GM12874 (cell line): ENCODE measurements around the gene PLEKHO2.

ENCODE experiments used
- TF ChIP-seq, protein P1 (sequence below): IDR thresholded peaks from 2 replicates; pipeline ENCODE4 v1.5.1; 2011; ENCODE audit warnings: low read depth, mild to moderate bottlenecking, control low read depth, low read length, moderate library complexity; ENCODE audit not compliant: insufficient read depth

Gene PLEKHO2

DNA sequence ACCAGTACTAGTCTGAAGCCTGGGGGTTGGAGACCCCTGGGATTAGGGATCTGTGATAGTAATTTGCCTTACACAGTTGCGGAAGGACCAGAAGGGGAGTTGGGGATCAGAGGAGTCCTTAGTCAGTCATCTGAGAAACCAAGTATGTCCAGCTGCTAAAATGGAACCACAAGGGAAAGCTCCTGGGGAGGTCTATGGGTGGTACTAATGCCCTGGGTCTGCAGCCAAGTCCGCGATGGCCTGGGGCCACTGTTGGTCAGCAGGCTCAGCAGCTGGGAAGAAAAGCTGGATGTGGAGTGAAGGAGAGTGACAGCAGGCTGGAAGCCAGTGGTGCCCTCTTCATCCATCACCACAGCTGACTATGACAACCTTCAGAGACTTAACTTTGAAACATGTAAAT is 67.8 kb downstream of the PLEKHO2 start:
- TF ChIP-seq, protein P1, sequence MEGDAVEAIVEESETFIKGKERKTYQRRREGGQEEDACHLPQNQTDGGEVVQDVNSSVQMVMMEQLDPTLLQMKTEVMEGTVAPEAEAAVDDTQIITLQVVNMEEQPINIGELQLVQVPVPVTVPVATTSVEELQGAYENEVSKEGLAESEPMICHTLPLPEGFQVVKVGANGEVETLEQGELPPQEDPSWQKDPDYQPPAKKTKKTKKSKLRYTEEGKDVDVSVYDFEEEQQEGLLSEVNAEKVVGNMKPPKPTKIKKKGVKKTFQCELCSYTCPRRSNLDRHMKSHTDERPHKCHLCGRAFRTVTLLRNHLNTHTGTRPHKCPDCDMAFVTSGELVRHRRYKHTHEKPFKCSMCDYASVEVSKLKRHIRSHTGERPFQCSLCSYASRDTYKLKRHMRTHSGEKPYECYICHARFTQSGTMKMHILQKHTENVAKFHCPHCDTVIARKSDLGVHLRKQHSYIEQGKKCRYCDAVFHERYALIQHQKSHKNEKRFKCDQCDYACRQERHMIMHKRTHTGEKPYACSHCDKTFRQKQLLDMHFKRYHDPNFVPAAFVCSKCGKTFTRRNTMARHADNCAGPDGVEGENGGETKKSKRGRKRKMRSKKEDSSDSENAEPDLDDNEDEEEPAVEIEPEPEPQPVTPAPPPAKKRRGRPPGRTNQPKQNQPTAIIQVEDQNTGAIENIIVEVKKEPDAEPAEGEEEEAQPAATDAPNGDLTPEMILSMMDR: no peak

DNA sequence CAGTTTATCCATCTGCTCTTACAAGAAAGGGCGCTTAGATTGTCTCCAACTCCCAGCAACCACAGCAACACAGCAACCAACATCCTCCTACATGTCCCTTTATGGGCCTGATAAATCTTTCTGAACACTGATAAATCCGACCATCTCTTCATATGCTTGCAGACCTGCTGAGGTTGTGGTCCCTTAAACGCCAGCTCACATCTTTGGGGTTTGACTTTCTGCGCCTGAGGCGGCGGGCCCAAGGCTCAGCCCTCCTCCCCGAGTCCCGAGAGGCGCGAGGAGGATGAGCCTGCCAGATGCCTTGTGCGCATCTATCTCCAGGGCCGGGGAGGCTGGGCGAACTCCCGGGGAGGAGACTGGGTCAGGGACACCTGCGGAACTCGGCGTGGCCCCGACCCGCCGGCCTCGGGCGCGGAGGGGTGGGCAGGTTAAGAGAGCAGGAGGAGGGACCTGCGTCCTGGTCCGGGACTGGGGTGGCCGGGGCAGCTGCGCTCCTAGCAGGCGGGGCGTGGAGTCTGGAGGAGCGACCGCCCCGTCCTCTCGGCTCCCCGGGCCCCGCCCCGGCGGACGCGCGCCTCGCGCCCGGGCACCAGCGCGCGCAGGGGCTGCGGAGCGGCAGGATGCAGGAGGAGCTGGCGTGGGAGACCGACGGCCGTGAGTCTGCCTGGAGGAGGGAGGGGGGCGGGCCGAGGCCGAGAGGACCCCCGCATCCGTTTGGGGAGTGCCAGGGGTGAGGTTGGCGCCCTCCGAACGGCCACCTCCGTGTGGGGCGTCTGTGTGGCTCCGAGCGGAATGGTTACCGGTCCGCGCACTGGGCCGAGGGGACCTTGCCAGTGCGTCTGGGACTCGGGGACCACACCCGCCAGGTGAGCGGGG is 69.8 kb downstream of the PLEKHO2 start, which contains the start of gene ANKDD1A:
Gene ANKDD1A (plus strand): TSS at position 592 of the 876 bp plus-strand sequence. CDS start 29 bp downstream, at position 621.
- TF ChIP-seq, protein P1: no peak

DNA sequence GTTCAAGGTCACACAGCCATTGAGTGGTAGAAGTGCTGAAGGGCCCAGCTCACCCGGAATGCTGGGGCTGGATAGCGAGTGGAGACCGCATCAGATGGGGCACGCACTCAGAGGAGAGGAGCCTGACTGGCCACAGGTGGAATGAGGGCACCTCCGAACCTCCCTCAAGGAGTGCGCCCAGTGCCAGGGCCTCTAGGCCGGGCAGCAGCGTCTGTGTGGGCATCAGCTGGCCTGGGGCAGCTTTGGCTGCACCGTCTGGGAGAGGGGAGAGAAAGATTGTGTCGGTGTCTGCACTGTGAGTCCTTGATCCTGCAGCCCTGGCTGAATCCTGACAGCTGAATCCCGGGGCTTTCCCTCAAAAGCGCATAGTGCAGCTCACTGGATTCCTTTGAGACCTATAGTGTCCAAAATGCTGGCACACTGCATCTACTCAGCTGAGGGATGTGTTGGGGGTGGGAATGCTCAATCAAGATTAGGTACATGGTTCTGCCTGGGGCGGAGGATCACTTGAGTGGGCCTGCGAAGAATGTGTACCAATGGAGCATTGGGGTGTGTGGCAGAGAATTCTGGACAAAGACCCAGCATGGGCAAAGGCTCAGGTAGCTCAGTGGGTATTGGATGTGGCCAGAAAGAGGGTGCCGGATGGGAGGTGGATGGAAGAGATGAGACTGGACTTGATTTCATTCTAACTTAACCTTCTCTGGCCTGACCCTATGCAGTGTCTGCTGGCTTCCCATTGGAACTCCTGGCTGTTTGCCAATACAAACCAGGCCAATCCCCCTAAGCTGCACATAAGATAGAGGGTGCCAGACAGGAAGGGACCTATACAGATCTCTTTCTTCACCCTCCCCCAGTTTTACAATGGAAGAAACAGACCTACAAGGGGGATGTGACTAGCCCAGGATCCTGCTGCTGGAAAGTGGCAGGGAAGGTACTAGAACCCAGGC is 70.9 kb downstream of the PLEKHO2 start:
- TF ChIP-seq, protein P1: no peak

DNA sequence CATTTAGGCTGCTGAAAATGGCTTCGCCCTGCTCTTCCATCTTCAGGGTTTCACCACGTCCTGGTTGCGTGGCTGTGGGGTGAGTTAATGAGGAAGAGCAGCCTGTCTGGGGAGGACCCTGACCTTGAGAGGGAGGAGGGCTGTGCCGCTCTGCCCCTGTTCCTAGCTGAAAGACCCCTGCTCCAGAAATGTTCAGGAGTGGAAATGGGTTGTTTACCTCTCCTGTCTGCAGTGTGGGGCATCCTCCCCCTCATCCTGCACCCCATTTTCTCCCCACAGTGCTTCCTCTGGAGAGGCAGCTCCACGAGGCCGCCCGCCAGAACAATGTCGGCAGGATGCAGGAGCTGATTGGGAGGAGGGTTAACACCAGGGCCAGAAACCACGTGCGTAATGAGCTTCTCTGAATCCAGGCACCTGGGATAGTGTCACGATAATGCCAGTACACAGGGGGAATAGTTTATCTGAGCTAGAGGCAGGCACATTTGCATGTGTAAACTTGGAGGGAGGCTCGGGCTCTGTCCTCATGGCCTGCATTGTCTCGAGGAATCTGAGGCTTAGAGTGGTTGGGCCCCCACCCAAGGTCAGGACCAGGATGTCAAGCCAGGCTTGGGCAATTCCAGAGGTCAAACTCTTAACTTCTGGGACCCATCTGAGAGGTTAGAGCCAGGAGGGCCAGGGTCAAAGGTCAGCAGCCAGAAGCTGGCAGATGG is 74.0 kb downstream of the PLEKHO2 start:
- TF ChIP-seq, protein P1: no peak

DNA sequence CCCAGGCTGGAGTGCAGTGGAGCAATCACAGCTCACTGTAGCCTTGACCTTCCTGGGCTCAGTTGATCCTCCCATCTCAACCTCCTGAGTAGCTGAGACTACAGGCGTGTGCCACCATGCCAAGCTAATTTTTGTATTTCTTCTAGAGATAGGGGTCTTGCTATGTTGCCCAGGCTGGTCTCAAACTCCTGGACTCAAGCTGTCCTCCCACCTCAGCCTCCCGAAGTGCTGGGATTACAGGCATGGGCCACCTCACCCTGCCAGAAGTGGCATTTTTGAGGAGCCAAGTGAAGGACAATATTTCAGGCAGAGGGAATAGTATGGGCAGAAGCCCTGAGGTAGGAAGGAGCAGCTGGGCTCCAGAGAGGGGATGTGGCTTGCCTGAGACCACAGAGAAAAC is 74.7 kb downstream of the PLEKHO2 start:
- TF ChIP-seq, protein P1: no peak

DNA sequence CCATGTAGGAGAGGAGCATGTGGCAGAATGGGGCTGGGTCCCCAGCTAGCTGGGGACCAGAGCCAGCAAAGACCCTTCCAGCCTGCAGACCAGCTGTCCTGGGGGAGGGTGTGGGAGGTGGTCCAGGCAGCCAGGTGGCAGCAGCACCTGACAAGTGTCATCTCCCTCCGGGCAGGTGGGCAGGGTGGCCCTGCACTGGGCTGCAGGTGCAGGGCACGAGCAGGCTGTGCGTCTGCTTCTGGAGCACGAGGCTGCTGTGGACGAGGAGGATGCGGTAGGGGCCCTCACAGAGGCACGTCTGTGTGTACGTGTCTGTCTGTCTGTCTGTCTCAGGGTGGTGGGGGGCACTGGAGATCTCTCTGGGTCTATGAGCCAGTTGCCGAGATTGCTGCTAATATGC is 75.5 kb downstream of the PLEKHO2 start:
- TF ChIP-seq, protein P1: no peak
